DOHH2 (cell line): ENCODE results near the gene SOX11.

ENCODE experiments used
- H3F3A ChIP-seq: fragments of 200-600 bp; sonication (generic), shearing (Covaris generic); 2 replicates; pipeline ENCODE4 v1.6.0; 2016; ENCODE audit warnings: antibody characterized with exemption, mild to moderate bottlenecking; ENCODE audit not compliant: control insufficient read depth, insufficient read depth
- H3K27ac ChIP-seq: fragments of 200-600 bp; sonication (generic); 2 replicates; pipeline ENCODE4 v1.5.1; 2014; ENCODE audit warnings: low read depth, mild to moderate bottlenecking, low read length, moderate library complexity
- H3K27me3 ChIP-seq: fragments of 200-600 bp; sonication (generic); 2 replicates; pipeline ENCODE4 v1.6.1; 2014; ENCODE audit warnings: mild to moderate bottlenecking, low read length, mixed read lengths; ENCODE audit not compliant: control insufficient read depth
- H3K36me3 ChIP-seq: fragments of 200-600 bp; sonication (generic); 2 replicates; pipeline ENCODE4 v1.6.1; 2014; ENCODE audit warnings: mild to moderate bottlenecking, low read length, moderate library complexity, mixed read lengths; ENCODE audit not compliant: control insufficient read depth
- H3K4me1 ChIP-seq: fragments of 200-600 bp; sonication (generic); 2 replicates; pipeline ENCODE4 v1.6.1; 2014; ENCODE audit warnings: mild to moderate bottlenecking, low read length, mixed read lengths; ENCODE audit not compliant: control insufficient read depth
- H3K4me2 ChIP-seq: fragments of 200-600 bp; sonication (generic); 2 replicates; pipeline ENCODE4 v1.6.0; 2014; ENCODE audit warnings: mild to moderate bottlenecking, low read length, moderate library complexity
- H3K4me3 ChIP-seq: fragments of 200-600 bp; sonication (generic); 2 replicates; pipeline ENCODE4 v1.5.1; 2014; ENCODE audit warnings: mild to moderate bottlenecking, low read length, mixed read lengths
- H3K79me2 ChIP-seq: fragments of 200-600 bp; sonication (generic); 2 replicates; pipeline ENCODE4 v1.6.1; 2014; ENCODE audit warnings: mild to moderate bottlenecking, low read length, mixed read lengths; ENCODE audit not compliant: control insufficient read depth
- H3K9me2 ChIP-seq: fragments of 200-600 bp; sonication (generic); replicated peaks from 2 replicates; pipeline ENCODE4 v1.6.1; 2014; ENCODE audit warnings: mild to moderate bottlenecking, low read length, mixed read lengths; ENCODE audit not compliant: control insufficient read depth
- H3K9me3 ChIP-seq: fragments of 200-600 bp; sonication (generic); 2 replicates; pipeline ENCODE4 v1.6.1; 2014; ENCODE audit warnings: antibody characterized with exemption, low read length, mixed read lengths; ENCODE audit not compliant: control insufficient read depth, insufficient read depth
- H4K20me1 ChIP-seq: fragments of 200-600 bp; sonication (generic); 2 replicates; pipeline ENCODE4 v1.6.0; 2014; ENCODE audit warnings: low read depth, mild to moderate bottlenecking, antibody characterized with exemption, low read length, moderate library complexity; ENCODE audit not compliant: control insufficient read depth, insufficient read depth
- CTCF ChIP-seq: fragments of 200-600 bp; sonication (generic); IDR thresholded peaks from one replicate; pipeline ENCODE4 v1.5.1; 2014; ENCODE audit warnings: antibody characterized with exemption, mild to moderate bottlenecking, low read depth, low read length; ENCODE audit not compliant: poor library complexity, severe bottlenecking
- EZH2phosphoT487 ChIP-seq: fragments of 200-600 bp; sonication (generic); IDR thresholded peaks from 2 replicates; pipeline ENCODE4 v1.6.1; 2017; ENCODE audit warnings: borderline replicate concordance, mild to moderate bottlenecking, antibody characterized with exemption, low read length, moderate library complexity, mixed read lengths

The SOX11 gene

DNA sequence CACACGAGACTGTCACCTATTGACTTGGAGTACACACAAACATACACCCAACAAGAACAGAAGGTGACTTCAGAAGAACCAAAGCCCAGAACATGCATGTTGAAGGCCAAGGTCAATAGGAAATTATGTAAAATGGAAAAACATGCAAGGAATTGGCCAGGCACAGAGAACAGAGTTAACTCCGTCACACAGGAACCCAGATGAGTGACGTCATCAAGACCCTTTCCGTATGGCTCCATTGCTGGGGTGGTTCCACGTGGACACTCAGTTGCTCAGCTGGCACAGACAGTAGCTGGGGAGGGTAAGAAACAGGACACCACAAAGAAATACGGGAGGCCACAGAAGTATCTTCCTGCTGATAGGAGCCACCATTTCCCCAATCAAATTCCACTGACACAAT is 18.4 kb downstream of the SOX11 start:
- Histone ChIP-seq H3K9me2 (no peaks in the 10 kb centered on the region), H3F3A (no peaks in the 10 kb centered on the region), H3K36me3 (no peaks in the 10 kb centered on the region), H3K4me1 (no peaks in the 10 kb centered on the region), H4K20me1 (no peaks in the 10 kb centered on the region), H3K4me3 (no peak overlapping the region), H3K4me2 (no peak overlapping the region), H3K9me3 (no peaks in the 10 kb centered on the region), H3K79me2 (no peaks in the 10 kb centered on the region), H3K27ac (no peak overlapping the region), H3K27me3 (no peaks in the 10 kb centered on the region)
- TF ChIP-seq EZH2phosphoT487 (no peak), CTCF (no peak)

GRCh38 chr2:5713101-5713500 is 20.9 kb downstream of the SOX11 start:
- H3K36me3 ChIP-seq = no peaks in the 10 kb centered on the region
- H3K4me1 ChIP-seq = no peaks in the 10 kb centered on the region
- no peak overlapping the region for H3K27ac ChIP-seq
- no peak overlapping the region for H3K4me3 ChIP-seq
- no peaks in the 10 kb centered on the region for H3K27me3 ChIP-seq
- no peaks in the 10 kb centered on the region for H3K79me2 ChIP-seq
- H4K20me1 ChIP-seq = no peaks in the 10 kb centered on the region
- H3K9me2 ChIP-seq = no peaks in the 10 kb centered on the region
- H3K4me2 ChIP-seq = no peak overlapping the region
- no peaks in the 10 kb centered on the region for H3K9me3 ChIP-seq
- TF ChIP-seq CTCF = no peak
- TF ChIP-seq EZH2phosphoT487 = no peak
- H3F3A ChIP-seq = no peaks in the 10 kb centered on the region

DNA sequence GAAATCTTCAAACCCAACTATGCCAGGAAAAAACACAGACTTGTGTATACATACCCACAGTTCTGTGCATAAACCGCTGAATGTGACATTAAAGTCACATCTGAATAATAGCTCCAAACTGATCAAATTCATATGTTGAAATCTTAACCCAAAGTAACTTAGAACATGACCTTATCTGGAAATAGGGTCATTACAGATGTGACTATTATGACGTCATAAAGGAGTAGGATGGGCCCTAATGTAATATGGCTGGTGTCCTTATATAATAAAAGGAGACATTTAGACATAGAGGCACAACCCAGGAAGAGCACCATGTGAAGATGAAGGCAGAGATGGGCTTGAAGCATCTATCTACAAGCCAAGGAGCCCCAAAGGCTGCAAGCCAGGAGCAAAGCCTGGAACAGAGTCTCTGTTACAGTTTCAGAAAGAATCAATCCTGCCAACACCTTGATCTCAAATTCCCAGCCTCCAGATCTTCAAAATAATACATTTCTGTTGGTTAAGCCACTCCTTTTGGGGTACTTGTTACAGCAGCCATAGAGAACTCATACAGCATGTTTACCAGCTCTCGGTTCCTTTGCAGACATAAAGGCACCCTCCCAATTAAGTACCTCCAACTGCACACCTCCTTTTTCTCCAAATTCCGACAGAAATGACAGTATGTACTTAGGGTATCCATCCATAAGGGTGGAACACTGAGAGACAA is 27.6 kb downstream of the SOX11 start:
- Histone ChIP-seq H3K9me2 (no peaks in the 10 kb centered on the region), H3K4me3 (no peak overlapping the region), H3K9me3 (no peaks in the 10 kb centered on the region), H4K20me1 (no peaks in the 10 kb centered on the region), H3K27ac (no peak overlapping the region), H3K4me2 (no peak overlapping the region), H3K79me2 (no peaks in the 10 kb centered on the region), H3F3A (no peaks in the 10 kb centered on the region), H3K4me1 (no peaks in the 10 kb centered on the region), H3K27me3 (no peaks in the 10 kb centered on the region), H3K36me3 (no peaks in the 10 kb centered on the region)
- no peak for TF ChIP-seq EZH2phosphoT487
- TF ChIP-seq CTCF = no peak
